Ishikawa (cell line): ENCODE measurements around the gene ORAI2.

Experiments
- EGR1 ChIP-seq: IDR thresholded peaks from 2 replicates; pipeline ENCODE4 v1.6.1; 2012
- FOXM1 ChIP-seq: IDR thresholded peaks from 2 replicates; pipeline ENCODE4 v1.6.1; 2012; ENCODE audit warnings: low read depth, borderline replicate concordance
- NFIC ChIP-seq: IDR thresholded peaks from 2 replicates; pipeline ENCODE4 v1.6.1; 2012
- REST ChIP-seq: IDR thresholded peaks from 2 replicates; pipeline ENCODE4 v1.6.1; 2012; ENCODE audit warnings: low read depth, mild to moderate bottlenecking
- TAF1 ChIP-seq: IDR thresholded peaks from 2 replicates; pipeline ENCODE4 v1.6.1; 2012; ENCODE audit warnings: low read depth, mild to moderate bottlenecking
- YY1 ChIP-seq: IDR thresholded peaks from 2 replicates; pipeline ENCODE4 v1.6.1; 2012; ENCODE audit warnings: low read depth
- ZBTB7A ChIP-seq: IDR thresholded peaks from 2 replicates; pipeline ENCODE4 v1.6.1; 2012; ENCODE audit warnings: low read depth
- TF ChIP-seq, protein P1 (sequence below): IDR thresholded peaks from 2 replicates; pipeline ENCODE4 v1.6.1; 2012

- TF ChIP-seq REST (no peak), TAF1 (no peak), ZBTB7A (no peak), YY1 (no peak), EGR1 (no peak), NFIC (no peak), FOXM1 (no peak)
- TF ChIP-seq, protein P1, sequence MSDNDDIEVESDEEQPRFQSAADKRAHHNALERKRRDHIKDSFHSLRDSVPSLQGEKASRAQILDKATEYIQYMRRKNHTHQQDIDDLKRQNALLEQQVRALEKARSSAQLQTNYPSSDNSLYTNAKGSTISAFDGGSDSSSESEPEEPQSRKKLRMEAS = no peak
These were observed 18.1 kb downstream of the ORAI2 start for GRCh38 chr7:102451371-102452054.
